Esophagus squamous epithelium (tissue), 5 donors: ENCODE measurements around the gene IFT27. TPM values are rescaled to one million over a fixed set of nuclear protein-coding genes. Genes with fewer than 3 reads are reported as not detected.

Experiments used
- DNase-seq: peaks from one replicate; lab custom pipeline; 2025; lab: John Stamatoyannopoulos, UW
- H3K27ac ChIP-seq, 4 donors: fragments of 200-600 bp; sonication (generic); one replicate each; pipeline ENCODE4 v1.5.1; 2016 to 2019; ENCODE audit warnings: mild to moderate bottlenecking in 1 of 4
- H3K27me3 ChIP-seq, 4 donors: fragments of 200-600 bp; sonication (generic); 1 replicate in 3 of 4; 2 replicates in 1 of 4; pipeline versions ENCODE4 v1.5.1 to v1.6.0; 2017 to 2021; ENCODE audit warnings: antibody characterized with exemption in 1 of 4
- H3K36me3 ChIP-seq, 3 donors: fragments of 200-600 bp; sonication (generic); one replicate each; pipeline ENCODE4 v1.5.1; 2016 to 2019
- H3K4me1 ChIP-seq, 3 donors: fragments of 200-600 bp; sonication (generic); one replicate each; pipeline ENCODE4 v1.5.1; 2017 to 2019
- H3K4me3 ChIP-seq, 4 donors: fragments of 200-600 bp; sonication (generic); 1 replicate in 3 of 4; 2 replicates in 1 of 4; pipeline ENCODE4 v1.5.1; 2016 to 2019; ENCODE audit warnings: mild to moderate bottlenecking in 2 of 4, moderate library complexity in 1 of 4
- H3K9me3 ChIP-seq, 3 donors: fragments of 200-600 bp; sonication (generic); one replicate each; pipeline ENCODE4 v1.5.1; 2016 to 2019
- CTCF ChIP-seq, 6 experiments: fragments of 450-650 bp in 4 of 6; fragments of 200-600 bp in 2 of 6; sonication (generic) in 2 of 6; IDR thresholded peaks; one replicate each; pipeline ENCODE4 v1.5.1; 2016 to 2019; ENCODE audit warnings: antibody characterized with exemption in 6 of 6, mild to moderate bottlenecking in 4 of 6, moderate library complexity in 4 of 6
- POLR2A ChIP-seq, 4 donors: fragments of 450-650 bp; IDR thresholded peaks; one replicate each; pipeline ENCODE4 v1.6.1; 2017; ENCODE audit warnings: antibody characterized with exemption in 4 of 4, mild to moderate bottlenecking in 4 of 4, moderate library complexity in 3 of 4
- WGBS, 2 donors: methylation state at CpG; one replicate each; pipeline ENCODE4 v1.1.5; 2018; 5-methylcytosine and 5-hydroxymethylcytosine counted together
- intact Hi-C: fragments of 100-400 bp; cut with DNase I; formaldehyde crosslinking; loops from one replicate; pipeline ENCODE4 v1.15.0; 2022
- total RNA-seq, 4 donors: library from RNA; depleted of rRNA; stranded (reverse); fragments of >200 nt; gene quantifications; one replicate each; pipeline ENCODE4 v1.1.0, GENCODE V29; 2016
- donor health status: DM: yes; HTN: yes; CAD: no.

The IFT27 gene
- total RNA-seq, 4 donors from 2014 or later: 6.1 to 9.5 (median 8.1) TPM

GRCh38 chr22:36764060-36764459 is 11.9 kb downstream of the IFT27 start:
- Histone ChIP-seq H3K27ac (peak overlapping the region in 2 of 4 donors; percentile 31 to 44), H3K4me3 (no peak overlapping the region), H3K27me3 (no peaks in the 10 kb centered on the region), H3K9me3 (no peaks in the 10 kb centered on the region), H3K4me1 (peaks cover 5 to 55% (median 20%) of the 10 kb centered on the region in 3 donors), H3K36me3 (peaks cover 0 to 31% (median 0%) of the 10 kb centered on the region in 3 donors)
- WGBS, 2 donors: 15 to 61% methylated on average over 9 of the region's 9 CpGs
- DNase-seq: no peak
- intact Hi-C loops: loop anchor here (10.0 kb wide), 1 partner anchor 209 kb away; no protein-coding TSS in a partner anchor
- TF ChIP-seq CTCF (IDR thresholded peaks at IDR 0.05): no peak
- no peak for TF ChIP-seq POLR2A (IDR thresholded peaks at IDR 0.05)

- DNase-seq: no peak
- Histone ChIP-seq H3K4me1 (peaks cover 5 to 55% (median 20%) of the 10 kb centered on the region in 3 donors), H3K9me3 (no peaks in the 10 kb centered on the region), H3K27me3 (no peaks in the 10 kb centered on the region), H3K4me3 (no peak overlapping the region), H3K36me3 (peaks cover 0 to 31% (median 0%) of the 10 kb centered on the region in 3 donors), H3K27ac (peak overlapping the region in 2 of 4 donors; percentile 31 to 44)
- no peak for TF ChIP-seq CTCF (IDR thresholded peaks at IDR 0.05)
- no peak for TF ChIP-seq POLR2A (IDR thresholded peaks at IDR 0.05)
- intact Hi-C loops: loop anchor here (10.0 kb wide), 1 partner anchor 209 kb away; no protein-coding TSS in a partner anchor
- WGBS, 2 donors: 51 to 54% methylated on average over 4 to 6 of the region's 8 CpGs
Measured at GRCh38 chr22:36763576-36763975, 12.3 kb downstream of the IFT27 start.

GRCh38 chr22:36762687-36763260 is 13.1 kb downstream of the IFT27 start:
- WGBS, 2 donors: 60 to 67% methylated on average over 12 to 15 of the region's 17 CpGs
- H3K36me3 ChIP-seq: peaks cover 0 to 31% (median 0%) of the 10 kb centered on the region in 3 donors
- no peak overlapping the region for H3K4me3 ChIP-seq
- H3K4me1 ChIP-seq: peaks cover 5 to 55% (median 20%) of the 10 kb centered on the region in 3 donors
- H3K9me3 ChIP-seq: no peaks in the 10 kb centered on the region
- TF ChIP-seq CTCF (IDR thresholded peaks at IDR 0.05) (no peak), POLR2A (IDR thresholded peaks at IDR 0.05) (no peak)
- intact Hi-C loops: loop anchor here (10.0 kb wide), 1 partner anchor 208 kb away; no protein-coding TSS in a partner anchor
- H3K27me3 ChIP-seq: no peaks in the 10 kb centered on the region
- DNase-seq: no peak
- peak overlapping the region in 1 of 4 donors; percentile 34 for H3K27ac ChIP-seq

GRCh38 chr22:36761553-36762240 is 14.2 kb downstream of the IFT27 start:
- no peak overlapping the region for H3K4me3 ChIP-seq
- TF ChIP-seq POLR2A (IDR thresholded peaks at IDR 0.05): no peak
- no peak for TF ChIP-seq CTCF (IDR thresholded peaks at IDR 0.05)
- intact Hi-C loops: loop anchor here (10.0 kb wide), 1 partner anchor 207 kb away; no protein-coding TSS in a partner anchor
- WGBS, 2 donors: 92 to 94% methylated on average over 7 to 10 of the region's 10 CpGs
- no peak overlapping the region for H3K27ac ChIP-seq
- peaks cover 5 to 63% (median 20%) of the 10 kb centered on the region in 3 donors for H3K4me1 ChIP-seq
- DNase-seq: no peak
- peaks cover 0 to 23% (median 0%) of the 10 kb centered on the region in 3 donors for H3K36me3 ChIP-seq
- H3K9me3 ChIP-seq: no peaks in the 10 kb centered on the region
- H3K27me3 ChIP-seq: peaks cover 0 to 8% (median 0%) of the 10 kb centered on the region in 4 donors

- peaks cover 0 to 17% (median 0%) of the 10 kb centered on the region in 4 donors for H3K27me3 ChIP-seq
- H3K4me3 ChIP-seq: no peak overlapping the region
- TF ChIP-seq CTCF (IDR thresholded peaks at IDR 0.05) (no peak), POLR2A (IDR thresholded peaks at IDR 0.05) (no peak)
- peaks cover 5 to 63% (median 20%) of the 10 kb centered on the region in 3 donors for H3K4me1 ChIP-seq
- H3K27ac ChIP-seq: no peak overlapping the region
- no peaks in the 10 kb centered on the region for H3K9me3 ChIP-seq
- peaks cover 0 to 18% (median 0%) of the 10 kb centered on the region in 3 donors for H3K36me3 ChIP-seq
- intact Hi-C loops: loop anchor here (10.0 kb wide), 1 partner anchor 206 kb away; no protein-coding TSS in a partner anchor
- 67 to 73% methylated on average over 11 of the region's 11 CpGs for WGBS, 2 donors
- no peak for DNase-seq
Measured at GRCh38 chr22:36760786-36761185, 15.1 kb downstream of the IFT27 start.
